ENCODE measurements around the gene KHNYN.

The KHNYN gene

GRCh38 chr14:24408764-24409163 lies 21.0 kb upstream of the KHNYN start:
- Mint-ChIP-seq H3K27me3 (peaks cover 66% of the 10 kb centered on the region), H3K4me3 (no peak overlapping the region), H3K9me3 (no peaks in the 10 kb centered on the region), H3K36me3 (no peaks in the 10 kb centered on the region), H3K4me1 (no peaks in the 10 kb centered on the region), H3K27ac (no peak overlapping the region)
- no peak for DNase-seq
- CTCF ChIA-PET = interaction anchor here (0.6 to 1.5 kb wide), 5 partner anchors 10 to 316 kb away, joined by 3 to 16 read pairs (median 3); partner anchors contain the start of genes CIDEB and NYNRIN

GRCh38 chr14:24409192-24409591 lies 20.6 kb upstream of the KHNYN start:
- Mint-ChIP-seq H3K27ac (no peak overlapping the region), H3K36me3 (no peaks in the 10 kb centered on the region), H3K27me3 (peaks cover 62% of the 10 kb centered on the region), H3K9me3 (no peaks in the 10 kb centered on the region), H3K4me1 (no peaks in the 10 kb centered on the region), H3K4me3 (no peak overlapping the region)
- DNase-seq = no peak
- CTCF ChIA-PET = interaction anchor here (0.6 to 1.5 kb wide), 6 partner anchors 7 to 316 kb away, joined by 3 to 16 read pairs (median 3); partner anchors contain the start of genes CIDEB and NYNRIN

GRCh38 chr14:24409956-24410355 lies 19.8 kb upstream of the KHNYN start:
- H3K9me3 Mint-ChIP-seq = no peaks in the 10 kb centered on the region
- no peak overlapping the region for H3K27ac Mint-ChIP-seq
- CTCF ChIA-PET = interaction anchor here (0.7 to 1.5 kb wide), 5 partner anchors 8 to 103 kb away, joined by 3 to 16 read pairs (median 4); partner anchors contain the start of gene CIDEB
- H3K4me3 Mint-ChIP-seq = no peak overlapping the region
- H3K27me3 Mint-ChIP-seq = peaks cover 61% of the 10 kb centered on the region
- no peaks in the 10 kb centered on the region for H3K4me1 Mint-ChIP-seq
- H3K36me3 Mint-ChIP-seq = no peaks in the 10 kb centered on the region
- no peak for DNase-seq

- no peak overlapping the region for H3K4me3 Mint-ChIP-seq
- H3K27me3 Mint-ChIP-seq = peaks cover 63% of the 10 kb centered on the region
- CTCF ChIA-PET = interaction anchor here (0.7 to 3.2 kb wide), 3 partner anchors 16 to 78 kb away, joined by 3 to 11 read pairs (median 10); no protein-coding TSS in a partner anchor
- peak; percentile 55 for DNase-seq
- no peak overlapping the region for H3K27ac Mint-ChIP-seq
- no peaks in the 10 kb centered on the region for H3K4me1 Mint-ChIP-seq
- H3K9me3 Mint-ChIP-seq = no peaks in the 10 kb centered on the region
- no peaks in the 10 kb centered on the region for H3K36me3 Mint-ChIP-seq
Measured at GRCh38 chr14:24411443-24412389, 18.0 kb upstream of the KHNYN start.

GRCh38 chr14:24414077-24414476 lies 15.7 kb upstream of the KHNYN start:
- no peaks in the 10 kb centered on the region for H3K36me3 Mint-ChIP-seq
- no peak overlapping the region for H3K27ac Mint-ChIP-seq
- DNase-seq = no peak
- H3K27me3 Mint-ChIP-seq = peaks cover 60% of the 10 kb centered on the region
- H3K9me3 Mint-ChIP-seq = no peaks in the 10 kb centered on the region
- H3K4me1 Mint-ChIP-seq = no peaks in the 10 kb centered on the region
- no peak overlapping the region for H3K4me3 Mint-ChIP-seq
- CTCF ChIA-PET = interaction anchor here (0.8 to 3.2 kb wide), 6 partner anchors 10 to 81 kb away, joined by 3 to 10 read pairs (median 4); no protein-coding TSS in a partner anchor

- CTCF ChIA-PET = interaction anchor here (1.1 to 1.9 kb wide), 3 partner anchors 10 to 17 kb away, joined by 3 to 7 read pairs (median 5); no protein-coding TSS in a partner anchor
- H3K27me3 Mint-ChIP-seq = peaks cover 60% of the 10 kb centered on the region
- H3K9me3 Mint-ChIP-seq = no peaks in the 10 kb centered on the region
- no peaks in the 10 kb centered on the region for H3K36me3 Mint-ChIP-seq
- no peak for DNase-seq
- no peaks in the 10 kb centered on the region for H3K4me1 Mint-ChIP-seq
- no peak overlapping the region for H3K27ac Mint-ChIP-seq
- H3K4me3 Mint-ChIP-seq = no peak overlapping the region
Measured at GRCh38 chr14:24414732-24415420, 14.9 kb upstream of the KHNYN start.

- Mint-ChIP-seq H3K4me1 (no peaks in the 10 kb centered on the region), H3K27ac (no peak overlapping the region), H3K4me3 (no peak overlapping the region), H3K9me3 (no peaks in the 10 kb centered on the region), H3K36me3 (no peaks in the 10 kb centered on the region), H3K27me3 (peaks cover 60% of the 10 kb centered on the region)
- no peak for DNase-seq
- CTCF ChIA-PET = no interaction called here
Measured at GRCh38 chr14:24415421-24416253, 14.1 kb upstream of the KHNYN start.

- Mint-ChIP-seq H3K27me3 (peaks cover 55% of the 10 kb centered on the region), H3K4me3 (no peak overlapping the region), H3K9me3 (no peaks in the 10 kb centered on the region), H3K36me3 (no peaks in the 10 kb centered on the region), H3K4me1 (no peaks in the 10 kb centered on the region), H3K27ac (no peak overlapping the region)
- CTCF ChIA-PET = interaction anchor here (1.5 kb wide), 1 partner anchor 15 kb away, joined by 4 read pairs; no protein-coding TSS in a partner anchor
- no peak for DNase-seq
Measured at GRCh38 chr14:24416254-24416931, 13.4 kb upstream of the KHNYN start.

GRCh38 chr14:24416932-24417619 lies 12.7 kb upstream of the KHNYN start:
- Mint-ChIP-seq H3K4me3 (no peak overlapping the region), H3K27me3 (peaks cover 51% of the 10 kb centered on the region), H3K4me1 (no peaks in the 10 kb centered on the region), H3K9me3 (no peaks in the 10 kb centered on the region), H3K36me3 (no peaks in the 10 kb centered on the region), H3K27ac (no peak overlapping the region)
- no peak for DNase-seq
- CTCF ChIA-PET = interaction anchor here (1.5 kb wide), 1 partner anchor 14 kb away, joined by 4 read pairs; no protein-coding TSS in a partner anchor

- no peak overlapping the region for H3K4me3 Mint-ChIP-seq
Measured at GRCh38 chr14:24417832-24418491, 11.8 kb upstream of the KHNYN start.

GRCh38 chr14:24418492-24418873 lies 11.3 kb upstream of the KHNYN start:
- Mint-ChIP-seq H3K4me3 (no peak overlapping the region), H3K27me3 (peaks cover 44% of the 10 kb centered on the region), H3K36me3 (no peaks in the 10 kb centered on the region), H3K9me3 (no peaks in the 10 kb centered on the region), H3K4me1 (no peaks in the 10 kb centered on the region), H3K27ac (no peak overlapping the region)
- no peak for DNase-seq
- CTCF ChIA-PET = interaction anchor here (1.8 to 2.2 kb wide), 2 partner anchors 13 to 86 kb away, joined by 7 to 15 read pairs; partner anchors contain the start of gene KHNYN

More at GRCh38 chr14:24417832-24418491, 11.8 kb upstream of the KHNYN start:
- Mint-ChIP-seq H3K9me3 (no peaks in the 10 kb centered on the region), H3K36me3 (no peaks in the 10 kb centered on the region), H3K27ac (no peak overlapping the region), H3K27me3 (peaks cover 44% of the 10 kb centered on the region), H3K4me1 (no peaks in the 10 kb centered on the region)
- CTCF ChIA-PET = interaction anchor here (1.5 to 1.8 kb wide), 2 partner anchors 13 to 85 kb away, joined by 4 to 7 read pairs; no protein-coding TSS in a partner anchor
- no peak for DNase-seq

GRCh38 chr14:24422261-24422660 lies 7.5 kb upstream of the KHNYN start:
- H3K4me3 Mint-ChIP-seq = no peak overlapping the region
- peaks cover 29% of the 10 kb centered on the region for H3K4me1 Mint-ChIP-seq
- DNase-seq = no peak
- H3K27me3 Mint-ChIP-seq = peaks cover 29% of the 10 kb centered on the region
- CTCF ChIA-PET = interaction anchor here (0.8 to 17.5 kb wide), 3 partner anchors 9 to 89 kb away, joined by 3 to 557 read pairs (median 4); partner anchors contain the start of genes ADCY4 and RIPK3
- H3K36me3 Mint-ChIP-seq = peaks cover 3% of the 10 kb centered on the region
- no peak overlapping the region for H3K27ac Mint-ChIP-seq
- peaks cover 1% of the 10 kb centered on the region for H3K9me3 Mint-ChIP-seq

Data from activated naive CD4-positive, alpha-beta T cell treated with anti-CD3 and anti-CD28 coated beads, Interleukin-2, amount 10 ng/mL, durations not matched to agents 7 days and 5 days (primary cell).